ENCODE measurements around the gene CXCL3. TPM values are rescaled to one million over a fixed set of nuclear protein-coding genes. Genes with fewer than 3 reads are reported as not detected.

CXCL3 gene
- total and polyA plus RNA-seq, 10 of the 15 experiments (the other 5 are each of a cell fraction or from before 2014, with no cell fraction given), result not detected

DNA sequence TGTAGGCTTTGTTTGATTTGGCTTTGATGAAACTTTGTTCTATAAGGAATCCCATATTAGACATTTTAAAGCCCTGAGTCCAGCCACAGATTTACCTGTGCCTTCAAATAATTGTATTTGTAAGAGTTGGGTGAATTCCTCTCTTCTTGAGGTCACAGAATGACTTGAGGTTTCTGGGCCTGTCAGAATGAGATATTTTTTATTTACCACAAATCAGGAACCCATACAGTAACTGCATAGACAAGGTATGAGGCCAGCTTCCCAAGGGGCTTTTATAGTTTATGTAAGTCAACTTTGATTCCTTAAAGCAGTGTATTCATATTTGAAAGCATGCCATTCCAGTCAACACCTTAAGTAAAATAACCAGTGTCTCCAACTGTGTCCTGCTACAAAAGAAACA, 29.1 kb upstream of the CXCL3 start:
- ATAC-seq, result no peak
- Histone ChIP-seq H3K27ac (ENCODE audit: control insufficient read depth, insufficient read depth) (no peak overlapping the region), H3K27me3 (replicated peaks in 1 of 2; ENCODE audit: control insufficient read depth in 2 of 2, insufficient read depth in 2 of 2, low read length in 1 of 2) (no peaks in the 10 kb centered on the region), H3K4me3 (no peak overlapping the region), H3K79me2 (ENCODE audit: control insufficient read depth, insufficient read depth, low read length) (no peaks in the 10 kb centered on the region), H3K4me1 (ENCODE audit: control insufficient read depth, insufficient read depth, low read length) (no peaks in the 10 kb centered on the region), H3K36me3 (ENCODE audit: control insufficient read depth in 2 of 2, insufficient read depth in 2 of 2, low read length in 1 of 2) (no peaks in the 10 kb centered on the region), H3K4me2 (ENCODE audit: control insufficient read depth, insufficient read depth) (no peak overlapping the region), H3K9me3 (replicated peaks; ENCODE audit: control insufficient read depth, insufficient read depth, low read length) (no peaks in the 10 kb centered on the region), H4K20me1 (ENCODE audit: control insufficient read depth, insufficient read depth) (no peaks in the 10 kb centered on the region), H2AFZ (ENCODE audit: control insufficient read depth, low read depth, low read length) (no peak overlapping the region), H3K9ac (ENCODE audit: control insufficient read depth, insufficient read depth, low read length) (no peak overlapping the region)
- no TSS peak for BruUV-seq (replicated peaks)
- RAD21 ChIA-PET (ENCODE audit: unreplicated experiment), result no interaction called here
- no peak for DNase-seq (ENCODE audit: low read depth, low spot score)
- CTCF ChIA-PET, result no interaction called here
- no peak for FAIRE-seq
- SMC1A ChIA-PET (ENCODE audit: uncharacterized antibody, unreplicated experiment), result no interaction called here
- intact Hi-C loops (cut with micrococcal nuclease; ENCODE audit: unreplicated experiment), result no loop called here
- in situ Hi-C loops (cut with MboI), result no loop called here
- POLR2A ChIA-PET, result no interaction called here
- TF ChIP-seq YY1 (IDR thresholded peaks at IDR 0.05; ENCODE audit: low read depth, low read length) (no peak), HDAC6 (IDR thresholded peaks at IDR 0.05; ENCODE audit: unreplicated experiment) (no peak), MTA3 (IDR thresholded peaks at IDR 0.05; ENCODE audit: borderline replicate concordance, low read length) (no peak)
- TF ChIP-seq, protein P1, sequence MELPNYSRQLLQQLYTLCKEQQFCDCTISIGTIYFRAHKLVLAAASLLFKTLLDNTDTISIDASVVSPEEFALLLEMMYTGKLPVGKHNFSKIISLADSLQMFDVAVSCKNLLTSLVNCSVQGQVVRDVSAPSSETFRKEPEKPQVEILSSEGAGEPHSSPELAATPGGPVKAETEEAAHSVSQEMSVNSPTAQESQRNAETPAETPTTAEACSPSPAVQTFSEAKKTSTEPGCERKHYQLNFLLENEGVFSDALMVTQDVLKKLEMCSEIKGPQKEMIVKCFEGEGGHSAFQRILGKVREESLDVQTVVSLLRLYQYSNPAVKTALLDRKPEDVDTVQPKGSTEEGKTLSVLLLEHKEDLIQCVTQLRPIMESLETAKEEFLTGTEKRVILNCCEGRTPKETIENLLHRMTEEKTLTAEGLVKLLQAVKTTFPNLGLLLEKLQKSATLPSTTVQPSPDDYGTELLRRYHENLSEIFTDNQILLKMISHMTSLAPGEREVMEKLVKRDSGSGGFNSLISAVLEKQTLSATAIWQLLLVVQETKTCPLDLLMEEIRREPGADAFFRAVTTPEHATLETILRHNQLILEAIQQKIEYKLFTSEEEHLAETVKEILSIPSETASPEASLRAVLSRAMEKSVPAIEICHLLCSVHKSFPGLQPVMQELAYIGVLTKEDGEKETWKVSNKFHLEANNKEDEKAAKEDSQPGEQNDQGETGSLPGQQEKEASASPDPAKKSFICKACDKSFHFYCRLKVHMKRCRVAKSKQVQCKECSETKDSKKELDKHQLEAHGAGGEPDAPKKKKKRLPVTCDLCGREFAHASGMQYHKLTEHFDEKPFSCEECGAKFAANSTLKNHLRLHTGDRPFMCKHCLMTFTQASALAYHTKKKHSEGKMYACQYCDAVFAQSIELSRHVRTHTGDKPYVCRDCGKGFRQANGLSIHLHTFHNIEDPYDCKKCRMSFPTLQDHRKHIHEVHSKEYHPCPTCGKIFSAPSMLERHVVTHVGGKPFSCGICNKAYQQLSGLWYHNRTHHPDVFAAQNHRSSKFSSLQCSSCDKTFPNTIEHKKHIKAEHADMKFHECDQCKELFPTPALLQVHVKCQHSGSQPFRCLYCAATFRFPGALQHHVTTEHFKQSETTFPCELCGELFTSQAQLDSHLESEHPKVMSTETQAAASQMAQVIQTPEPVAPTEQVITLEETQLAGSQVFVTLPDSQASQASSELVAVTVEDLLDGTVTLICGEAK (IDR thresholded peaks at IDR 0.05; ENCODE audit: borderline replicate concordance), result no peak

DNA sequence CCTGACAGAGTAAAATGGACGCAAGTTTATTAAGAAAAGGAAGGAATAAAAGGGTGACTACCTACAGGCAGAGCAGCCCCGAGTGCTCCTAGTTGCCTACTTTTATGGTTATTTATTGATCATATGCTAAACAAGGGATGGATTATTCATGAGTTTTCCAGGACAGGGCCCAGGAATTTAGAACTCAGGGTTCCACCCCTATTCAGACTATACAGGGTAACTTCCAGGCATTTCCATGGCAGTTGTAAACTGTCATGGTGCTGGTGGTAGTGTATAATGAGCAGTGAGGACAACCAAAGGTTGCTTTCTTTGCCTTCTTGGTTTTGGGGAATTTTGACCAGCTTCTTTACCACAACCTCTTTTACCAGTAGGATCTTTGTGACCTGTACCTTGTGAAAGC, 27.7 kb upstream of the CXCL3 start:
- in situ Hi-C loops (cut with MboI), result no loop called here
- TF ChIP-seq MYC (IDR thresholded peaks at IDR 0.05; ENCODE audit: insufficient read depth, insufficient read length, insufficient replicate concordance, low read length, severe bottlenecking), result no peak
- no peaks in the 10 kb centered on the region for H4K20me1 ChIP-seq (ENCODE audit: control insufficient read depth, insufficient read depth)
- no peaks in the 10 kb centered on the region for H3K27me3 ChIP-seq (replicated peaks in 1 of 2; ENCODE audit: control insufficient read depth in 2 of 2, insufficient read depth in 2 of 2, low read length in 1 of 2)
- H3K4me3 ChIP-seq, result no peak overlapping the region
- RAD21 ChIA-PET (ENCODE audit: unreplicated experiment), result no interaction called here
- ATAC-seq (no peak), FAIRE-seq (no peak), DNase-seq (ENCODE audit: low read depth, low spot score) (no peak)
- intact Hi-C loops (cut with micrococcal nuclease; ENCODE audit: unreplicated experiment), result no loop called here
- no peak overlapping the region for H2AFZ ChIP-seq (ENCODE audit: control insufficient read depth, low read depth, low read length)
- H3K4me2 ChIP-seq (ENCODE audit: control insufficient read depth, insufficient read depth), result no peak overlapping the region
- SMC1A ChIA-PET (ENCODE audit: uncharacterized antibody, unreplicated experiment), result no interaction called here
- POLR2A ChIA-PET, result no interaction called here
- no peak overlapping the region for H3K9ac ChIP-seq (ENCODE audit: control insufficient read depth, insufficient read depth, low read length)
- CTCF ChIA-PET, result no interaction called here
- no peaks in the 10 kb centered on the region for H3K36me3 ChIP-seq (ENCODE audit: control insufficient read depth in 2 of 2, insufficient read depth in 2 of 2, low read length in 1 of 2)
- no peak overlapping the region for H3K27ac ChIP-seq (ENCODE audit: control insufficient read depth, insufficient read depth)
- H3K79me2 ChIP-seq (ENCODE audit: control insufficient read depth, insufficient read depth, low read length), result no peaks in the 10 kb centered on the region
- no TSS peak for BruUV-seq (replicated peaks)
- no peaks in the 10 kb centered on the region for H3K4me1 ChIP-seq (ENCODE audit: control insufficient read depth, insufficient read depth, low read length)
- 15% methylated on average over 2 of the region's 2 CpGs for WGBS (ENCODE audit: insufficient coverage, insufficient replicate concordance, low lambda C conversion rate, missing lambda C conversion rate)
- no peaks in the 10 kb centered on the region for H3K9me3 ChIP-seq (replicated peaks; ENCODE audit: control insufficient read depth, insufficient read depth, low read length)
